ENCODE results near the gene AGPAT2. TPM values are rescaled to one million over a fixed set of nuclear protein-coding genes. Genes with fewer than 3 reads are reported as not detected.

Gene AGPAT2
- total RNA-seq, 1 donor from 2014 or later: 36.4 TPM

DNA sequence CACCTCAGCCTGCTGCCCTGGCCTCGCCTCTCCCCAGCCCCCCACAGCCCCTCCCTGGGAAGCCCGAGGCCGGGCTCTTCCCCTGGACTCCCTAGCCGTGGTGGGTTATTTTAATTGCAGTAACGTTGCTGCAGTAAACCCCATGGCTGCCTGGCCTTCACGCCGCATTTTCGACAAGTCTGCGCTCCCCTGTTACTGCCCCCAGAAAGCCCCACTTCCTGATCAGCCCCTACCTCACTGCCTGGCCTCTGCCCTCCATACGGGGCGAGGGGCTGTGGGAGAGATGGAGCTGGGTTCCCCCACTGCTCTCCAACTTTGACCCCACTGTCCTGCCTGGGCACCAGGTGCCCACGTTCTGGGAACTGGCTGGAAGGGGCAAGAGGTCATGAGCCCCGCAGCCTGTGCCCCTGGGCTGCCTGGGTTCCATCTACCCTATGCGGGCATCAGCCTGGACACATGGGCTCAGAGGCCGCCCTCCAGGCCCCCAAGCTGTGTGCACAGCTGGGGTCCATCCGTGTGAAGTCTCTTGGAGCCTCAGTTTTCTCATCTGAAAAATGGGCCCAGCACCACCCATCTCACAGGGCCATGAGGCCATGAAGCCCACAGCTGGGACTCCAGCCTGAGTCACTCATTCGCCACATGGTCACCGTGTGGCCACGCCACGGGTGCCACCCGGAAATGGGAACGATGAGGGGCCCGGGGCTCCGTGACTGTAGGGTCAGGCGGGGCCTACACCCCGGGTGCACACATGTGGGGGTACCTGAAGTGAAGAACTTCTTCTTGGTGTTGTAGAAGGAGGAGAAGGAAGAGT is 13.1 kb downstream of the AGPAT2 start:
- H3K9me3 Mint-ChIP-seq (ENCODE audit: unreplicated experiment): no peaks in the 10 kb centered on the region
- H3K4me3 Mint-ChIP-seq (ENCODE audit: unreplicated experiment): no peak overlapping the region
- DNase-seq (ENCODE audit: extremely low spot score, unreplicated experiment): no peak
- no peaks in the 10 kb centered on the region for H3K4me1 Mint-ChIP-seq (ENCODE audit: unreplicated experiment)
- H3K27me3 Mint-ChIP-seq (ENCODE audit: unreplicated experiment): no peaks in the 10 kb centered on the region
- TF ChIP-seq, protein P1, sequence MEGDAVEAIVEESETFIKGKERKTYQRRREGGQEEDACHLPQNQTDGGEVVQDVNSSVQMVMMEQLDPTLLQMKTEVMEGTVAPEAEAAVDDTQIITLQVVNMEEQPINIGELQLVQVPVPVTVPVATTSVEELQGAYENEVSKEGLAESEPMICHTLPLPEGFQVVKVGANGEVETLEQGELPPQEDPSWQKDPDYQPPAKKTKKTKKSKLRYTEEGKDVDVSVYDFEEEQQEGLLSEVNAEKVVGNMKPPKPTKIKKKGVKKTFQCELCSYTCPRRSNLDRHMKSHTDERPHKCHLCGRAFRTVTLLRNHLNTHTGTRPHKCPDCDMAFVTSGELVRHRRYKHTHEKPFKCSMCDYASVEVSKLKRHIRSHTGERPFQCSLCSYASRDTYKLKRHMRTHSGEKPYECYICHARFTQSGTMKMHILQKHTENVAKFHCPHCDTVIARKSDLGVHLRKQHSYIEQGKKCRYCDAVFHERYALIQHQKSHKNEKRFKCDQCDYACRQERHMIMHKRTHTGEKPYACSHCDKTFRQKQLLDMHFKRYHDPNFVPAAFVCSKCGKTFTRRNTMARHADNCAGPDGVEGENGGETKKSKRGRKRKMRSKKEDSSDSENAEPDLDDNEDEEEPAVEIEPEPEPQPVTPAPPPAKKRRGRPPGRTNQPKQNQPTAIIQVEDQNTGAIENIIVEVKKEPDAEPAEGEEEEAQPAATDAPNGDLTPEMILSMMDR (IDR thresholded peaks at IDR 0.05): no peak
- H3K36me3 Mint-ChIP-seq (ENCODE audit: unreplicated experiment): peaks cover 2% of the 10 kb centered on the region
- H3K27ac Mint-ChIP-seq (ENCODE audit: unreplicated experiment): no peak overlapping the region

- Mint-ChIP-seq H3K4me3 (ENCODE audit: unreplicated experiment) (no peak overlapping the region), H3K4me1 (ENCODE audit: unreplicated experiment) (peaks cover 5% of the 10 kb centered on the region), H3K36me3 (ENCODE audit: unreplicated experiment) (peaks cover 2% of the 10 kb centered on the region), H3K27ac (ENCODE audit: unreplicated experiment) (no peak overlapping the region), H3K27me3 (ENCODE audit: unreplicated experiment) (no peaks in the 10 kb centered on the region), H3K9me3 (ENCODE audit: unreplicated experiment) (no peaks in the 10 kb centered on the region)
- TF ChIP-seq, protein P1 (IDR thresholded peaks at IDR 0.05): no peak
- DNase-seq (ENCODE audit: extremely low spot score, unreplicated experiment): no peak
Observed at GRCh38 chr9:136673088-136673974, 13.9 kb downstream of the AGPAT2 start.

- Mint-ChIP-seq H3K27me3 (ENCODE audit: unreplicated experiment) (no peaks in the 10 kb centered on the region), H3K9me3 (ENCODE audit: unreplicated experiment) (no peaks in the 10 kb centered on the region), H3K4me3 (ENCODE audit: unreplicated experiment) (no peak overlapping the region), H3K36me3 (ENCODE audit: unreplicated experiment) (peaks cover 2% of the 10 kb centered on the region), H3K27ac (ENCODE audit: unreplicated experiment) (no peak overlapping the region), H3K4me1 (ENCODE audit: unreplicated experiment) (peaks cover 8% of the 10 kb centered on the region)
- TF ChIP-seq, protein P1 (IDR thresholded peaks at IDR 0.05): no peak
- no peak for DNase-seq (ENCODE audit: extremely low spot score, unreplicated experiment)
Observed at GRCh38 chr9:136672431-136673087, 14.7 kb downstream of the AGPAT2 start.

DNA sequence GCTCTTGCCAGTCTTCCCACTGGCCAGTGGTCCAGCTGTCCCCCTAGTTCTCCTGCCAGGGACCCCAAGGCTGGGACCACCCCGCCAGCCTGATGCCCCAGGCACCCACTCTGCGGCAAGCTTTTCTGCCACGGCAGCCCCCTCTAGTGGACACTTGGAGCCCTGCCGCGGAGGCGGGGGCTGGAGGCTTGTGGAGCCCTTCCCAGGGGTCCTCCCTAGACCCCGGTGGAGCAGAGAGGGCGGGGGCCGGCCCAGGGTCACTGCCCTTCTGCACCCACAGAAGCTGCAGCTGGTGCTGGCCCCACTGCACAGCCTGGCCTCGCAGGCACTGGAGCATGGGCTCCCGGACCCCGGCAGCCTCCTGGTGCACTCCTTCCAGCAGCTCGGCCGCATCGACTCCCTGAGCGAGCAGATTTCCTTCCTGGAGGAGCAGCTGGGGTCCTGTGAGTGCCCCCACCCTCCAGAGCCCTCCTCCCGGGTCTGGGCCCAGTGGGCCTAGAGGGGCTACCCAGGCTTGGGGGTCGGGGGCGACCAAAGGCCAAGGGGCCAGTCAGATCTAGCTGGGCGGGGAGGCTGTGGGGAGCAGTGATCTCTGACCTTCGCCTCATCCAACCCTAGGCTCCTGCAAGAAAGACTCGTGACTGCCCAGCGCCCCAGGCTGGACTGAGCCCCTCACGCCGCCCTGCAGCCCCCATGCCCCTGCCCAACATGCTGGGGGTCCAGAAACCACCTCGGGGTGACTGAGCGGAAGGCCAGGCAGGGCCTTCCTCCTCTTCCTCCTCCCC is 15.4 kb downstream of the AGPAT2 start:
- Mint-ChIP-seq H3K4me1 (ENCODE audit: unreplicated experiment) (peaks cover 8% of the 10 kb centered on the region), H3K4me3 (ENCODE audit: unreplicated experiment) (no peak overlapping the region), H3K36me3 (ENCODE audit: unreplicated experiment) (peaks cover 2% of the 10 kb centered on the region), H3K27me3 (ENCODE audit: unreplicated experiment) (no peaks in the 10 kb centered on the region), H3K9me3 (ENCODE audit: unreplicated experiment) (no peaks in the 10 kb centered on the region), H3K27ac (ENCODE audit: unreplicated experiment) (no peak overlapping the region)
- TF ChIP-seq, protein P1 (IDR thresholded peaks at IDR 0.05): peak; percentile 84
- no peak for DNase-seq (ENCODE audit: extremely low spot score, unreplicated experiment)

Measured in osteocyte (in vitro differentiated cells).